K562 (cell line): ENCODE measurements around the gene DBNDD2. TPM values are rescaled to one million over a fixed set of nuclear protein-coding genes. Genes with fewer than 3 reads are reported as not detected.

Experiments used
- ADNP ChIP-seq: fragments of 200-800 bp; sonication (Bioruptor generic); IDR thresholded peaks from 2 replicates; pipeline ENCODE4 v1.6.1; 2016; ENCODE audit warnings: missing genetic modification characterization, missing compliant biosample characterization
- CEBPG ChIP-seq, 3 experiments: fragments of 200-800 bp in 1 of 3; sonication (Bioruptor generic) in 1 of 3; sonication (generic) in 1 of 3; formaldehyde crosslinking in 1 of 3; IDR thresholded peaks in 2 of 3; conservative IDR thresholded peaks in 1 of 3; 2 replicates each; pipeline versions ENCODE4 v1.6.1 to v1.8.0; 2016 to 2022; ENCODE audit warnings: missing compliant biosample characterization in 2 of 3, missing genetic modification characterization in 2 of 3, mild to moderate bottlenecking in 1 of 3, missing genetic modification reagents in 1 of 3
- CLOCK ChIP-seq: fragments of 250-450 bp; sonication (Bioruptor Pico); IDR thresholded peaks from 2 replicates; pipeline ENCODE4 v1.4.0; 2020; ENCODE audit warnings: mild to moderate bottlenecking, moderate library complexity, borderline replicate concordance
- CTCFL ChIP-seq: IDR thresholded peaks from 2 replicates; pipeline ENCODE4 v1.6.1; 2011; ENCODE audit warnings: borderline replicate concordance, low read depth, mild to moderate bottlenecking, moderate library complexity, low read length; ENCODE audit not compliant: insufficient read depth, poor library complexity, severe bottlenecking
- E2F5 ChIP-seq: sonication (generic); formaldehyde crosslinking; IDR thresholded peaks from 2 replicates; pipeline ENCODE4 v1.8.0; 2022; ENCODE audit warnings: mild to moderate bottlenecking, missing genetic modification reagents
- ELF1 ChIP-seq: fragments of 200-800 bp; sonication (Bioruptor generic); IDR thresholded peaks from 2 replicates; pipeline ENCODE4 v1.6.1; 2016; ENCODE audit warnings: missing genetic modification characterization, missing compliant biosample characterization
- HOMEZ ChIP-seq: fragments of 250-450 bp; sonication (Bioruptor Pico); IDR thresholded peaks from 2 replicates; pipeline ENCODE4 v1.4.0; 2020; ENCODE audit warnings: mild to moderate bottlenecking, moderate library complexity
- IRF1 ChIP-seq: sonication (generic); formaldehyde crosslinking; IDR thresholded peaks from 2 replicates; pipeline ENCODE4 v1.8.0; 2022; ENCODE audit warnings: missing genetic modification reagents, mild to moderate bottlenecking, borderline replicate concordance
- KAT7 ChIP-seq: sonication (generic); formaldehyde crosslinking; IDR thresholded peaks from 2 replicates; pipeline ENCODE4 v1.8.0; 2022; ENCODE audit warnings: missing genetic modification reagents, mild to moderate bottlenecking, borderline replicate concordance
- PTBP1 ChIP-seq: fragments of 200-400 bp; formaldehyde crosslinking; IDR thresholded peaks from 2 replicates; pipeline ENCODE4 v1.6.1; 2017; ENCODE audit warnings: low read depth, low read length
- RBM14 ChIP-seq: fragments of 200-400 bp; formaldehyde crosslinking; IDR thresholded peaks from 2 replicates; pipeline ENCODE4 v1.6.1; 2018; ENCODE audit warnings: low read depth, mild to moderate bottlenecking, low read length, moderate library complexity, borderline replicate concordance; ENCODE audit not compliant: insufficient read depth
- SFPQ ChIP-seq: fragments of 200-400 bp; formaldehyde crosslinking; IDR thresholded peaks from 2 replicates; pipeline ENCODE4 v1.6.1; 2017; ENCODE audit warnings: mild to moderate bottlenecking, low read depth, low read length, moderate library complexity
- SIN3A ChIP-seq, 2 experiments: fragments of 150-350 bp in 1 of 2; IDR thresholded peaks; 2 replicates each; pipeline ENCODE4 v1.6.1; 2011 to 2016; ENCODE audit warnings: borderline replicate concordance in 2 of 2, low read depth in 2 of 2, low read length in 2 of 2, mild to moderate bottlenecking in 2 of 2, moderate library complexity in 2 of 2; ENCODE audit not compliant: control insufficient read depth in 1 of 2
- ZNF124 ChIP-seq: sonication (generic); formaldehyde crosslinking; IDR thresholded peaks from 2 replicates; pipeline ENCODE4 v1.8.1; 2022; ENCODE audit warnings: missing genetic modification reagents
- polyA plus RNA-seq, 8 experiments: library from polyadenylated mRNA; depleted of rRNA in 4 of 8; stranded (reverse) in 5 of 8; unstranded in 3 of 8; fragments of >200 nt; fragmentation: Nextera tagmentation in 2 of 8; fragmentation: Illumina TruSeq in 1 of 8; extraction: Ambion mirVana in 2 of 8; extraction: Trizol in 1 of 8; gene quantifications; 2 replicates each; pipeline versions ENCODE4 v1.2.1 to v1.2.3, GENCODE V29; 2011 to 2014; ENCODE audit warnings: inconsistent platforms in 1 of 8, missing spikeins in 1 of 8
- total RNA-seq, 7 experiments: library from RNA; depleted of rRNA in 6 of 7; stranded (reverse); fragments of >200 nt in 6 of 7; fragmentation: Illumina TruSeq in 2 of 7; extraction: Trizol in 2 of 7; gene quantifications; 2 replicates each; pipeline versions ENCODE4 v1.2.1 to v1.2.3, GENCODE V29; 2011 to 2021; ENCODE audit warnings: low replicate concordance in 1 of 7

DBNDD2 gene
- total and polyA plus RNA-seq, 9 of the 15 experiments (the other 6 are each of a cell fraction or from before 2014, with no cell fraction given), result 12.8 to 64.0 (median 35.8) TPM

- TF ChIP-seq RBM14, result no peak
- no peak for TF ChIP-seq PTBP1
- no peak; the same call in 1 of the 2 replicates for TF ChIP-seq CEBPG (CRISPR knock-in tag; IDR thresholded peaks at IDR 0.05)
- TF ChIP-seq CEBPG (tag; conservative IDR thresholded peaks at IDR 0.05 in 1 of 2, IDR thresholded peaks at IDR 0.05 in 1 of 2), result peak; percentile 70 to 75
- TF ChIP-seq ZNF124 (CRISPR knock-in tag), result no peak
- TF ChIP-seq E2F5, result no peak
- TF ChIP-seq CLOCK (CRISPR knock-in tag), result no peak
- TF ChIP-seq ELF1 (tag), result peak; percentile 41; the same call in 1 of the 2 replicates
- TF ChIP-seq ADNP (tag), result no peak
- peak; percentile 63 for TF ChIP-seq CTCFL
- TF ChIP-seq IRF1, result no peak
- TF ChIP-seq HOMEZ, result no peak
- TF ChIP-seq SFPQ, result no peak
- no peak for TF ChIP-seq SIN3A (IDR thresholded peaks at IDR 0.05; ENCODE audit: borderline replicate concordance in 2 of 2, control insufficient read depth in 1 of 2, low read depth in 2 of 2, low read length in 2 of 2)
- no peak for TF ChIP-seq KAT7 (CRISPR knock-in tag)
These were observed 42.2 kb downstream of the DBNDD2 start (continued) for GRCh38 chr20:45450097-45450818.
